ENCODE measurements around the gene ZFYVE28.

ZFYVE28 gene

GRCh38 chr4:2408976-2409375 is 9.5 kb downstream of the ZFYVE28 start:
- no peak for DNase-seq

- DNase-seq, result no peak
These were observed 10.0 kb downstream of the ZFYVE28 start for GRCh38 chr4:2408401-2408958.

GRCh38 chr4:2407991-2408342 is 10.5 kb downstream of the ZFYVE28 start:
- no peak for DNase-seq

DNA sequence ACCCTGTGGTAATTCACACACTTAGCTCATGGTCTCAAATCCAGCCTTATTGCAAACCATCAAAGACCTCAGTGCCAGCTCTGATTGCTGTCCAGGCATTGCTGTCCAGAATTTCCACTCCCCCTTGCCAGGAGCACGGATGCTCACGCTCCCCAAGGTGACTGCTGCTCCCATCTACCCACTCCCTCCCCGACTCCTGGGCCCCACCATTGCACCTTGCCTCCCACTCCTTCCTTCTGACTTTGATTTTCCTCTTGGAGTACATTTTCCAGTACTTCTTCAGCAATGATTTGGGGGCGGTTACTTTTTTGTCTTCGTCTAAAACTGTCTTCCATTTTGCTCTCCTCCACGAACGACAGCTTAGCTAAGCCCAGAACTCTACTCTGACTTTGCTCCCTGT is 11.5 kb downstream of the ZFYVE28 start:
- DNase-seq, result no peak

GRCh38 chr4:2406406-2406805 is 12.0 kb downstream of the ZFYVE28 start:
- DNase-seq, result no peak

DNA sequence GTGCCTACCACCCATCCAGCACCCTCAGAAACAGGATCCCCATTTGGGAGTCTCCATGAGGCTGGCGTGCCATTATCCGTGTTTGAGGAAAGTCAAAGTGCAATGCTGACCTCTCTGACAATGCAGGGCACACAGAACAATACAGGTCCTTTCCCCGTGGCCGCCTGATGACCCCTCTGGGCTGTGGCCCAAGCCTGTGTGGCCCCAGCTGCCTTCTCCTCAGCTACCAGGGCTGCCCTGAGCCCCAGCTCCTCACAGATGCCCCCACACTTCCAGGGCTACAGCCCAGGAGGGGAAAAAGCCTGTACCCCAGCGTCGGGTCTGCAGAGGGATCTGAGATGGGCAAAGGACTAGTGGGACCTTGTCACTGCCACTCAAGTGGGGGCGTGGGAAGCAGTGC is 15.5 kb downstream of the ZFYVE28 start:
- no peak for DNase-seq

- DNase-seq, result no peak
These were observed 16.2 kb downstream of the ZFYVE28 start for GRCh38 chr4:2402048-2402842.

- DNase-seq, result no peak
These were observed 16.8 kb downstream of the ZFYVE28 start for GRCh38 chr4:2401610-2401983.

- no peak for DNase-seq
These were observed 17.4 kb downstream of the ZFYVE28 start for GRCh38 chr4:2400841-2401609.

DNA sequence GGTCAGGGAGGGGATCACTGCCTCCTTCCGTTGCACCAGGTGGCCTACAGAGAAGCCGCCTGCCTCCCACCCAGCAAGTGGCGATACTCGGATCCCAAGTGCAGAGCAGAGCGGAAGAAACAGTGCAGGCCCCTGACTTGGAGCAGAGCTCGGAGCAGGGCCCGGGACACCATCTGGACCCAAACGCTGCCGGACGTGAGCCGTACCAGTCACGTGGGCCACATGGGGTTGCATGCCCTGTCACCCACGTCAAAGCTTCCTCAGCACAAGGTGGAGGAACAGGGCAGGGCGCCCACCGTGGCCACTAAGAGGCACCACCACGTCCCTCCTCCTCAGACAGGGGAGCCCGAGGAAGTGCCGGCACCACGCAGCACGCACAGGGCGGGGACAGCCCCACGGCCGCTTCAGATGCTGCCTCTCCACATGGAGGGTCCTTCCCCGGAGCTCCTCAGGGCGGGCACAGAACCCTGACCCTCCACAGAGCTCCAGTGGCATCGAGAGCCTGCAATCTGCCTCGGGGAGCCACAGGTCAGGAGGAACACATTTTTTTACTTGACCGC is 18.7 kb downstream of the ZFYVE28 start:
- DNase-seq, result no peak

DNA sequence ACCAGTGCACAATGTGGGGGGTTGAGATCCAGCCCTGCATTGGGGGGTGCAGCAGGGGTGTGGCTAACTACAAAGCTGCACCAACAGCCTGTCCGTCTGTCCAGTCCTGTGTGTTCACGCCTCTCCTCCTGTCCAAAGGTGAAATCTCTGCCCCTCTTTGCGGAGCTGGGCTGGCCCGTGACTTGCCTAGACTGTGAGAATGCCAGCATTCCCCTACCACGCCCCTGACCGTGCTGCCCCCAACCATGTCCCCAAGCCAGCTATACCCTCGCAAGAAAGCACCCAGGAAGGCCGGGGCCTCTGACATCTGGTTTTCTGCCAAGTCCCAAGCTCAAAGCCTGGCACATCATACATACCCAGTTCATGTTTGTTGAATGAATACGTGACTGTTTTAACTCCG is 19.2 kb downstream of the ZFYVE28 start:
- DNase-seq, result no peak

- no peak for DNase-seq
These were observed 20.7 kb downstream of the ZFYVE28 start for GRCh38 chr4:2397596-2398379.

DNA sequence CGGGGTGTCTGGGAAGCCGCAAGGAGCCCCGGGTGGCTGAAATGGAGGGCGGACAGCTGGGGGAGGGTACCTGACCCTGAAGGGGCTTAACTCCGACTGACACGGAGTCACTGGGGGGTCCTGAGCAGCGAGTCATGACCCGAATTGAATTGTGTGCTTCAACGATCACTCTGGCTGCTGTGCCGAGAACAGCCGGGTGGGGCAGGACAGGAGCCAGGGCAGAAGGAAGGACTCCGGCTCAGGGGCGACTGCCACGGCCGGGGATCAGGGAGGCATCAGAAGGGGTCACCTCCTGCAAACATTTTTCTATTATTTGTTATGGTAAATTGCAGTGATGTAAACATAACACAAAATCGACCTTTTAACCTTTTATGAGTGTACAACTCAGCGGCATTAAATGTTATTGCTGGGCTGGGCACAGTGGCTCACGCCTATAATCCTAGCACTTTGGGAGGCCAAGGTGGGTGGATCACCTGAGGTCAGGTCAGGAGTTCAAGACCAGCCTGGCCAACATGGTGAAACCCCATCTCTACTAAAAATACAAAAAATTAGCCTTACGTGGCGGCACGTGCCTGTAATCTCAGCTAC is 21.6 kb downstream of the ZFYVE28 start:
- no peak for DNase-seq

GRCh38 chr4:2395584-2395983 is 22.9 kb downstream of the ZFYVE28 start:
- DNase-seq, result no peak

- DNase-seq, result peak; percentile 13
These were observed 23.4 kb downstream of the ZFYVE28 start for GRCh38 chr4:2395038-2395437.

DNA sequence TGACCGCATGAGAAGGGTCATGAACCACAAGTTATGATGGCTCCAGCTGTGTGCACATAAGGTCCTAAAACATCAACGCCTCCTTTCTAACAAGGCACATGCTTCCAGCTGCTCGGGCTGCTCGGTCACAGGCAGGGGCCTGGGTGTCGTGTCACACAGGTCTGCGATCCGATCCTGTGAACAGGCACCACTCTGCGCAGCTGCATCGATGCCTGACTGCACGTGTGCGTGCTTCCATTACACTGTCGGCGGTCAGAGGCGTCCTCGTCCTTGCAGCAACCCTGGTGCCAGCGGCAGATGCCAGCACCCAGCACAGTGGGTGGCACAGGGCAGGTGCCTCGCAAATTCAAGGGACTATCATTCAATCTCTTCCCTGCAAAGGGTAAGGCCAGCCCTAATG is 23.9 kb downstream of the ZFYVE28 start:
- no peak for DNase-seq

DNA sequence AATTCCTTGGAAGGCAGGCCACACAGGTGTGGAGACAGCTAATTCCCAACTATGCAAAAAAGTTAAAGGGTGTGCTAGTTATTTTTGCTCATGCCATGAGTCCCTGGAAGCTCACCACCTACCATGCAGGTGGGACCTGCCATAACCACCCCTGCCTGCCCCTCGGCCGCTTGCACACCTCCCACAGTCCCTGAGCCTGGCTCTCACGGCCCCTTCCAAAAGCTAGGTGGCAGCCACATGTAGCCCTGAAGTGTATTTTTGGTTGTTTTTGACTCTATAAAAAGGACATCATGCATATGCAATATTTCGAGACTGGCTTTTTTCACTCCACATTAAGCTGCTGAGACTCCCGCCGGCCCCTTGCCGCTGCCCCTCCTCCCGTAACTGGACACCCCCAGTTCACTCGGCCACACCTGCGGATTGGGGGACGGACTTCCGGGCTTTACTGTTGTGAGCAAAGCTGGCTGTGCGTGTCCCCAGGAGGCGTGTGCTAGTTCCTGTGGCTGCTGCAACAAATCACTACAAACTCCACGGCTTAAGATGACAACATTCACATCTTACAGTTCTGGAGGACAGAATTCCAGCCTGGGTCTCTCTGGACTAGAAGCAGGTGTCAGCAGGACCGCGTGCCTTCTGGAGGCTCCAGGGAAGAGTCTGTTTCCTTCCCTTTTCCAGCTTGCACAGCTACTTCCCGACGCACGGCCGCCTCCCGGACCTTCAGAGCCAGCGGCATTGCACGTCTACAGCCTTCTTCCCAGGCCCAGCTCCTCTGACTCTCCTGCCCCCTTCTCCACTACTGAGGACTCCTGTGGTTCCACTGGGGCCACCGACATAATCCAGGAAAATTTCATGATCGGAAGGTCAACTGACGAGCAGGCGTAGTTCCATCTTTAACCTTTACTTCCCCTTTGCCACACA is 24.8 kb downstream of the ZFYVE28 start:
- DNase-seq, result peak; percentile 7

DNA sequence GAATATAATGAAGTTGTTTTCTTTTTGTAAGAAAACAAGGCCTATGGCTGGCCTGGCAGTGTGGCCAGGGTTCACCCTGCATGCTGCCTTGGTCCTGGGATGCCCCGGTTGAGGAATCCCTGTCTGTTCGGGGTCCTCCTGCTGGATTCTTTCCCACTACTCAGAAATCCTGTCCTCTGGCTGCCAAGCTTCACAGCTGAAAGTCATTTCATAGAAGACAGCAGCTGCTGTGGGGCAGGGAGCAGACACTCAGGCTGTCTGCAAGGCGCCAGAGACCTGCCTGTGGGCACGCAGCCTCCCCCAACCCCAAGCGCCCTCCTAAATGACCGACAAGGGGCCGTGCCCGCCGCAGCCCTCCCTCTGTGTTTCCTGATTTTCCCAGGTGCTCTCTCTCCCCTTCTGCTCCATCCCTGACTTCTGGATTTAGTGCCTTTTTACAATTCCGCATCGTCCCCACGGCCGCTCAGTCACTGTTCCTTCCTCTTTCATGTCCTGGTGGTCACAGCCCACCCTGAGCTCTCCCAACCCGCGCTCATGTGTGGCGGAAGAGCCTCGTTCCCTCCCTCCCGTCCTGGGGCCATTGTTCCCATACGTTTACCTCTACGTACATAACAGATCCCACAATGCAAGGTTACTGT is 27.5 kb downstream of the ZFYVE28 start:
- DNase-seq, result no peak

DNA sequence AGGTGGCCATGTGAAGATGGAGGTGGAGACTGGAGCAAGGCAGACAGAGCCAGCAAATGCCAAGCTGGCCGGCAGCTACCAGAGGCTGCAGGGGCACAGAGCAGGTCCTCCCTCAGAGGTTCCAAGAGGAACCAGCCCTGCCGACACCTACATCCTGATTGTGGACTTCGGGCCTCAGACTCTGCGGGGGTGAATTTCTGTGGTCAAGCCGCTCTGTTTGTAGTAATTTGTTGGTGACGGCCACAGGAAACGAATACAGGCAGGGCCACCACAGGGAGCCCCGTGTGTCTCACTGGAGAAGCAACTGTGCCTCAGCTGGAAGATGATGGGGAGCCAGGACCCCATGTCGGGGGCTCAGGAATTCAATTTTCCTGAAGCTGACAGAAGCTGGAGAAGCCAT is 28.3 kb downstream of the ZFYVE28 start:
- DNase-seq, result peak; percentile 4

GRCh38 chr4:2389691-2390090 is 28.8 kb downstream of the ZFYVE28 start:
- no peak for DNase-seq
